ENCODE measurements around the gene ANK2.

The ANK2 gene

DNA sequence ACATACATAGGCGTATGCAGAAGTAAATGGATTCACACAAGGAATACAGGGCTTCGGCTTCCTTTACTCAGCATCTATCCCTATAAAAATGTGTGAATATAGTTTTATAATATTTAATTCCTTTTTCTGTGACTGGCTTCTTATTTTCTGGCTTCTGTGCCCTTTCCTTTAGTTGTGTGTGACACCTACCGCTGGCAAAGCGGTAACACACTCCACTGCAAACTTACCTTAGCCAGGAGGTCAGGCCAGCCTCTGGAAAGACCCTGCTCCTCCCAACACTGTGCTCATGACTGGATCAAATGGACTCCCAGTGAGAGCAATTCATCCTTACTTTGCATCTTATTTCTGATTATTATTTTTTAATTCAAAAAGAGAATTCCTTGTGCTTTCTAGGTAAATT, 244.2 kb downstream of the ANK2 start:
- no peak for DNase-seq

DNA sequence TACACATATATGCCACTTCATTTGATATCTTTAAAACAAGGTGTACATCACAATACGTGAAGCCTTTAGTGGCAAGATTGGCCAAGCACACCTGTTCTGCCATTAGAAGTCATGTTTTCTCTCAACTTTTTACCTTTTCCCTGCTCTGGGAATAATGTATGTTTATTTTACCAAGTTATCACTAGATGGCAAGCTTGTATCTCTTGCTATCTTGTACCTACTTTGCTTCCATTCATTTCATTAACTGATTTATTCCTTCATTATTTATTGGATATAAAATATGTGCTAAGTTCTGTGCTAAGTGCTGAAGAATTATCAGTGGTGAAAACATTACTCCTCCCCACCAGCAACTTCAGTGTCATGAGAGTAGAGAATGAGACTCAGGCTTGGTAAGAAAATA, 245.5 kb downstream of the ANK2 start:
- no peak for DNase-seq

DNA sequence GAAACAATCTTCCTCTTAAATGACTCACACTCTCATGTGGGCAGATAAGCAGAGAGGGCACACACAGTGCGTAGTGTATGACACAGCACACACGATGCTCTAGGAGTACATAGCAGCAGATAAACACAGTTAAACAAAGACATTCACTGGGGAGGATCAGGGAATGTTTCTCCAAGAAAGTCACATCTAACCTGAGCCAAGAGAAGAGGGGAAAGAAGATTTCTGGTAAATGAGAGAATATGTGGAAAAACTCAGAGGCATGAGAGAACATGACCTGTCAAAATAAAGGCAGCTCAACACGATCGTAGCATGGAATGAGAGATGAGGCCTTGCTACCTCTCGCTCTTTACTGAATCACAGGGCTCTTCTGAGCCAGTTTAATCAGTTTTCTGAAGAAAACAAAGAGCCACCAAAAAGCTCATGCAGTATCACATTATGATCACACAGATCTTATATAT, 251.0 kb downstream of the ANK2 start:
- DNase-seq, result no peak

DNA sequence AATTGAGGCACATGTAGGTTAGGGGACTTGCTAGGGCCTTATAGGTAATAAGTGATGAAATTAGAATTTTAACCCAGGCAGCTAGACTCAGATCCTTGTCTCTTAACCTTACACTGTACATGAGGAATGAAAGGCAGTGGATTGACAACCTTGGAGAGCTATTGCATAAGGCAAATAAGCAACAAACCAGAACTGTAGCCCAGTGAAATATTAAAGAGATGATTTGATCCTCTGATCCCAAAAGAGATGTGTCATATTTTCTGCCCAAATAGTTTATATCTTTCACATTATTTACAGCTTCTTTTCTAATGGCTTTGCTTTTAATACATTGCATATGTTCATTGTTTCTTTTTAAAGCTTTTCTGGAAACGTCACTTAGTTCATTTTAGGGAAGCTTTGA, 252.6 kb downstream of the ANK2 start:
- DNase-seq, result no peak

DNA sequence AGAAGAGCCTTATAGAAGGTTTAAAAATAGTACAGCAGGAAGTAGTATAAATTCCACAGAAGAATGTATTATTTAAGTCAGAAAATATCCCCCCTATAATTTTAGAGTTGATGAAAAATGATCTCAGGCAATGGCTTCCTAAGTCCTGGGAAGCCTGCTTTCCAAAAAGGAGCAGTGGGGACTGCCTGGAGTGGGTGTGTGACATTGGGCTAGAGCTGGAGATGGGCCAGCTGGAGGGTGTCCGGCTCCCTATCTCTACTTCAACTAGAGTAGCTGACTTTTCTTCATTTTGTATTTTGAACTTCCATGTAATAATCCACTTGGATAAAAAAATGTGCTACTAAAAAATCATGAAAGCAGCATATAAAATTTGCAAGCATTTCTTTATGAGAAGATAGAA, 253.9 kb downstream of the ANK2 start:
- no peak for DNase-seq

DNA sequence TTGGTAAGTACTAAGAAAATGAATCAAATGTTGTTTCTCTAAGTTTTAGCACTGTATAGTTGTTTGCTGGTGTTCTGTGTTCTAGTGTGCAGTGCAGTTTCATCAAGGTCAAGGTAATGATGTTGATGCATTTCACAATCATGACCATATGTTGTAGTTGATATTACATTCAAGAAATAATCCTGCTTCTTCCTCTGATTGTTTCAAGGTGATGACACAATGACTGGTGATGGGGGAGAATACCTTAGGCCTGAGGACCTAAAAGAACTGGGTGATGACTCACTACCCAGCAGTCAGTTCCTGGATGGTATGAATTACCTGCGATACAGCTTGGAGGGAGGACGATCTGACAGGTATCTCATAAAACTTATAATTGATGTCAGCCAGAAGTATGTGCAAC, 261.6 kb downstream of the ANK2 start:
- no peak for DNase-seq

DNA sequence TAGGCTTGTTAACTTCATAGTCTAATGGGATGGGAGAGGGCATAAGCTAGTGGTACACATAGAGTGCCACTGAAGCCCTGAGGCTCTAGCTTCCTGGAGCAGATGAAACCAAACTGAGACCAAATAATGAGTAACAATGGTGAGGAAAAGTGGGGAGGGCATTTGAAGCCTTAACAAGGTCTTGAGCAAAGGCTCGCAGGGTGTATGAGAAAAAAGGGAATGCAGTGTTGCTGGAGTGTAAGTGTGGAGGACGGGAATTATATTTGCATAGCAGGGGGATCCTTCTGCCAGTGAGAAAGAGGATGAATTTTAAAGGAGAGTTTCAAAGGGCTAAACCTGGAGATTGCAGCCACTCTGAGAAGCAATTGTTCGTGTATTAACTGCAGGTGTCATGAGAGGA, 263.1 kb downstream of the ANK2 start:
- DNase-seq, result no peak

DNA sequence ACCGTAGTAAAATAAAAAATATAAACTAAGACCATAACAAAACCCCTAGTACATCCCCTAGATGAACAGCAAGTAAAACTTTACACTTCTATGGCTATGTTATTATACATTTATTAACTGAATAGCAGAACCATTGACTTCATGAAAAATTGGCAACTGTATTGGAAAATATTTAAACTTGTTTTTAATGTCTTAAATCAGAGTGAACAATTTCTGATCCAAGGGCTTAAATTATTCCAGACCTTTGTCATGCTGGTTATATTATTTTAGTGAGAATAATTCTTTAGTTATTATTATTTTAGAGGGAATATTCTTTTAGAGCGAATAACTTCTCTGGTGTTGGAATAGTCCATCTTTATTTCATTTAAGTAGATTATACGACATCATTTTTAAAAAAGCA, 265.0 kb downstream of the ANK2 start:
- no peak for DNase-seq

DNA sequence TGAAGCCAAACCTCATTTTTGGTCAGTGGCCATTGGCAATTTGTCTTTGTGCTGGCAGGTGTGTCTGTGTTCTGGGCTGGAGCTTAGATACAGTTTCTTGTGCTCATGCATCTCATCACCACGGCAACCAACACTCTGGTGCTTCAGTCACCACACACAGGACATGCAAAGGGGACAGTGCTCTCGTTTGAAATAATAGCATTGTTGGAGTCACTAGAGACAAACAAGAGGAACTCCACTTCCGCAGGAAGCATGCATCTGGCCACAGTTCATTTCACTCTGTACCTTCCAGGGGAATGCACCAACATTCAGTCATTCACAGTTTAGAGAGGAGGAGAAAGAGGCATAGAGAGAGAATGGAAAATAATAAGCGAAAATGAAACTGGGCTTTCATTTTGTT, 267.4 kb downstream of the ANK2 start:
- no peak for DNase-seq

DNA sequence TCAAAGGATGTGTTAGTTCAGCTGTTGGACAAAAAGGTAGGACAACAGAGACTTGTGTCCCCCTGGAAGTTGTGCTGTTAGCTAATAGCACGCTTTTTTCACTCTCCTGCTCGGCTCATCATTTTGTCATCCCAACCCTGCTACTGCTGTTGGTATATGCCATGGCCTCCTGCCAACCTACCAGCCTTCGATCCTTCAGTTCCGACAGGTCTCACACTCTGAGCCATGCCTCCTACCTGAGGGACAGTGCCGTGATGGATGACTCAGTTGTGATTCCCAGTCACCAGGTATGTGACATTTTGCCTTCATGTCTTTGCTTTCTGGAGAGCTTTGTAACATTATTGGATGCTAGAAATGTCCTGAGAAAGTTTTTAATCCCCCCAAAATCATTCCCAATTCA, 268.1 kb downstream of the ANK2 start:
- DNase-seq, result no peak

DNA sequence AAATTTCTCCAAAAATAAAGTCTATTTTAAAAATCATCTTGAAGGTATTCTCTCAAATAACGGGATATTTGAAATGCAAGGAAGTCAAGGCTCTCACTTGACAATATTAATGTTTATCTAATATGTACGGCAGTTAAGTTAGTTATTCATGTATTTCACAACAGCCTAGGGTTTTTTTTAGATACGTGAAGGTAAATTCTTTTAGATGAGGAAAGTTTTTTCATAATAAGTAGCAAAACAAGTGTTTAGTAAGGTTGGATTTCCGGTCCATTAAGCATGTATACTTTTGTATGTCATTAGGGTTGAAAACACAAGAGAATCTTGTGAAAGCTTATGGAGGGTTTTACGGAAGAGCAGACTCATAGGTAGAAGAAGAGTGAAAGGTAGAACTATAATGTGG, 273.3 kb downstream of the ANK2 start:
- DNase-seq, result no peak

DNA sequence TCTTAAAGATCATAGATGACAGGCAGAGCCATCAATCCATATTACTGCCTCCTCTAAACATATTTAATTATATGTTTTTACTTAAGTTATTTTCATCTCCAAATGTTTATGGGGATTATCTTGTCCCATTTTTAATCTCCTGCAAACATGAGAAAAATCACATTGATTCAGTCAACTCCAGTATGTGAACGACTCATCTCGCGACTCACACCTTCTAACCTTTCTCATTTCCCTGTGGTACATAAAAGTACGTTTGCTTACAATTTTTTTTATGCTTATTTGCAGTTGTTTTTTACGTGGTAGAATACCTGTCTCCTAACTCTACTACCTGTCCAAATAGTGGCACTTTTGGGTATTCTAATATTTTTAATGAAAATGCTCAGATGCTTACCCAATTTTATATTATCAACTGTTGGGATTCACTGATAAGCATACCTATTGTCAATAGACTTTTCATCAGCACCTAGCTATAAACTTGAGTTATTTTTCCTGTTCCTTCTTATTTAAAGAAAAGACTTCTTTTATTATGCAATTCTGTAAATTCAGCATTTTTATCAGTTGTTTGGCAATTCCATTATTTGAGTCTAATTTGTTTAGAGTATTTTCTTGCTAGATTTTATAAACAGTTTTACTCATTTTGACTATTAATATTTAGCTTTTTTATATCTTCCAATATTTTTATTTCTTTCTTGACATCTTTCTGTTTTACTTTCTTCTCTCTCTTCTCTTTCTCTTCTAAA, 276.6 kb downstream of the ANK2 start:
- no peak for DNase-seq

DNA sequence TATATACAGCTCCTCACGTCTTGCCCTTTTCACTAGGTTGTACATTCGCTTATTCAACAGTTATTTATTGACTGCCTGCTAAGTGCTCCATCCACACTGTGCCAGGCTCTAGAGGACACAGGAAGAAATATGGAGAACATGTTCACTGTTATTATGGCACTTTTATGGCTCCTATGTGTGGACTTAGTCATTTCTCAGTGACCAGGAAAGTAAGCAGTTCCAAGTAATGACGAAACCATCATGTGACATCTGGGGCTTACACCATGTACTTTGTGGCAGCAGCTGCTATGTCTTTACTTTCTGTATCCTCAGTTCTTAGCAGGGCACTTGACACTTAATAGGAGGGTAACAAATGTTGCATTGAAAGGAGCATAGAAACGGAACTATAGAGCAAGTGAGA, 278.0 kb downstream of the ANK2 start:
- DNase-seq, result no peak

DNA sequence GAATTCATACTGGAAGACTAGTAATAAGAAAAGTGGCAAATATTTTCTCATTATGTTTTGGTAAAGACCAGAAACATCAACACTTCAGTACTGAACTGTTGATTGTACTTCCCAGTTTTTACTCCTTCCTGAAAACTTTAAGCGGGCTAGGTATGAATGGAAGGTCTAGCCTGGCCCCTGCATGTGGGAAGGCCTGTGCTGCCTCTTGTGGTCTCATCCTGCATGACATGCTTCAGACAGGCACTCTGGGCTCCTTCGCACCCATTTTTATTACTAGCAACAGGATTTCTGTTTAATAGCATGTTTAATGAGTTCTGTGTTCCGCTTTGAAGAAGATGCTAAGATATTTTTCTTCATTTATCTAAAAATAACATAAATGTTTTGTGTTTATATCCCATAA, 279.1 kb downstream of the ANK2 start:
- no peak for DNase-seq

DNA sequence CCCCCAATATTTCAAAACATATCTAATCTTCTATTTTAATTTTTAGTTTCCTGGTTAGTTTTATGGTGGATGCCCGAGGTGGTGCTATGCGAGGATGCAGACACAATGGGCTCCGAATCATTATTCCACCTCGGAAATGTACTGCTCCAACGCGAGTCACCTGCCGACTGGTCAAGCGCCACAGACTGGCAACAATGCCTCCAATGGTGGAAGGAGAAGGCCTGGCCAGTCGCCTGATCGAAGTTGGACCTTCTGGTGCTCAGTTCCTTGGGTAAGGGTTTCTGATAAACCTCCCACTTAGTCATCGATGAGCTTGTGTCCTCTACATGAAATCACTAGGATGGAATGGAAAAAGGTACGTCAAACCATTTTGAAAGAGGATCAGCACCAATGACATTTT, 280.7 kb downstream of the ANK2 start:
- no peak for DNase-seq

DNA sequence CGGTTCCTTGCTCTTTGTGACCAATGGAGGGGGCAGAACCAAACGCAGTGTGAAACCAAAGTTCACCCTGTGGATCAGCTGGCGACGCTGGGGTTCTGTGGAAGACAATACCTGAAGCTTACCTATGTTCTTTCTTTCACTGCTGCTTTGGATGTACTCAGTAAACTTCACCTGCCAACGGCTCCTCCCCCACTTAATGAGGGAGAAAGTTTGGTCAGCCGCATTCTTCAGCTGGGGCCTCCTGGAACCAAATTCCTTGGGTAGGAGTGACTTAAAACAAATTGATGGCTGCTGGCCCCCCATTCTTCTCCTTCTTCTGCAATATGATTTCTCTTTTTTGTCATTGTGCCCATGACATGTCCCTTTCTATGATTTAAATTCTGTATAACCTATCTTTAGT, 282.4 kb downstream of the ANK2 start:
- no peak for DNase-seq

DNA sequence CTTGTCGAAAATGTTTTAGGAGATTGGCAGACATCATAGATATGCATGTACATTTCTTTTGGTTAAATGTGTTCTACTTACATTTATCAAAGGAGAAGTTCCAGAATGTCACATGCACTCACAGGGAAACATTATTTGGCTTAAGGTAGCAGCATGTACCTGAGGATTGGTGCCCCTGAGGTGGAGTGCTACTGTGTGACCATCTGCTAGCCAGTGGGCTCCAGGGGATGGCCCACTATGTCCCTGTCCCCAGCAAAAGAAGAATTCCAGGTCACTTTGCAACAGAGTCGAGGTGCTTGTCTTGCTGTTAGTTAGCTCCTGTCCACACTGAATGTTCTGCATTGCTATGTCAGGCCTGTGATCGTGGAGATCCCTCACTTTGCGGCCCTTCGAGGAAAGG, 283.2 kb downstream of the ANK2 start:
- DNase-seq, result no peak

DNA sequence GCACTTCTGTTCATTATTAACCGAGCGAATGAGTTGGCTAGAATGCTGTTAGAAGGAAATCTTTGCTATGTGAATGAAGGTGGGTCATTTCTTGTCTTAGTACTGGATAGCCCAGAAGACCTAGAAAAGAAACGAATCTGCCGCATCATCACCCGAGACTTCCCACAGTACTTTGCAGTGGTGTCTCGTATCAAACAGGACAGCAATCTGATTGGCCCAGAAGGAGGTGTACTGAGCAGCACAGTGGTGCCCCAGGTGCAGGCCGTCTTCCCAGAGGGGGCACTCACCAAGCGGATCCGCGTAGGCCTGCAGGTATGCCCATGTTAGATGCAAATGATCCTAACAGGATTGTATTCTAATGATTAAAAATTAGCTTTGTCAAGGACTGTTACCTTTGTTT, 286.3 kb downstream of the ANK2 start:
- no peak for DNase-seq

DNA sequence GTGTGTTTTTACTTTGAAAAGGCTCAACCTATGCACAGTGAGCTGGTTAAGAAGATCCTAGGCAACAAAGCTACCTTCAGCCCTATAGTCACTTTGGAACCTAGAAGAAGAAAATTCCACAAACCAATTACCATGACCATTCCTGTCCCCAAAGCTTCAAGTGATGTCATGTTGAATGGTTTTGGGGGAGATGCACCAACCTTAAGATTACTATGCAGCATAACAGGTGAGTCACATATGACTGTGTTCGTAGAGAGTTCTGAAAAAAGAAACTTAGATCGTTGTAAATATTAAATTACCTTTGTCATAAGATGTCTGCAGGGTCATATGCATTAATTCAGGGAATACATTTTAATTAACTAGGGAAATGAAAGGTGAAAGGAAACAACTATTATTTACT, 287.1 kb downstream of the ANK2 start:
- no peak for DNase-seq

DNA sequence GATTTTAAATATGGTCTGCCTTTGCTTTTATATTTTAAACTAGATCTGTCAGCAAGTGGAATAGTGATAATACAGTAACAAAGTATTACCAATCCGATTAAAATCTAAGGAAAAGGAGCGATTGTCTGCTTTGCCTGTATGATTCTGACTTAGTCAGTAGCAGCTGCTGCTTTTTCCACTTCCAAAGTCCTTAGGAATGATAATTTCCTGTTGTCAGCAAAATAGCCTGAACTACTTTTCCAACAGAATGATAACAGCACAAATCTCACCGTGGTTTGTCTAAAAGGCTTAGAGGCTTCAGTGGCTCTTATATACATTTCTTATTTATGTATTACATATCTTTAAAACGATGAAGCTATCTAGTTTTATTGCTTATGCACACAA, 290.0 kb downstream of the ANK2 start:
- no peak for DNase-seq

DNA sequence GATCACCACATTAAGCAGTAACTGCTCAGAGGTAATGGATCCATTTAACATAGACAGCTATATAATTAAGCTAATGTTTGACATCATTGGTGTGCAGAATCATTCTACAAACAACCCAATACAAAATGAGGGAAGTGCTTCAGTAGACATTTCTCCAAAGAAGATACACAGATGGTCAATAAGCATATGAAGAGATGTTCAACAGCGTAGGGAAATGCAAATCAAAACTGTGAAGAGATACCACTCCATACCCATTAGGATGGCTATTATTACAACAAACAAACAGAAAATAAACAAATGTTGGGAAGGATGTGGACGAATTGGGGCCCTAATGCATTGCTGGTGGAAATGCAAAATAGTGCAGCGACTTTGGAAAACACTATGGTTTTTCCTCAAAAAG, 294.6 kb downstream of the ANK2 start:
- no peak for DNase-seq

DNA sequence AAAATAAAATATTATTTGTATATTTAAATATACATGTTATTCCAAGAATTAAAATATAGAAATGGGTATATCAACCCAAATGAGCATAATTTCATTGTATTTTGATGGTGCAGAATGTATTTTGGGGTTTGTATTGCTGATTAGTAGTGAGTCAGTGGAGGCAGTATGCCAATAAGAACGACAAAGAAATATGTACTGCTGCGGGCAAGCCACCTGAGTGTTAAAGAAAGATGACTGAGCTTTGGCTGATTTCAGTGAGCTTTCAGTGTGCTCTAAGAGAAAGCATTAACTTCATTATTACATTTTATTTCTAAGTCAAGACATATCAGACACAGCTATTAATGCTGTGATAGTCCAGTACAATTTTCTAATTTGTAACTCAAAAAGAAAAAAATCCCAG, 297.8 kb downstream of the ANK2 start:
- DNase-seq, result no peak

DNA sequence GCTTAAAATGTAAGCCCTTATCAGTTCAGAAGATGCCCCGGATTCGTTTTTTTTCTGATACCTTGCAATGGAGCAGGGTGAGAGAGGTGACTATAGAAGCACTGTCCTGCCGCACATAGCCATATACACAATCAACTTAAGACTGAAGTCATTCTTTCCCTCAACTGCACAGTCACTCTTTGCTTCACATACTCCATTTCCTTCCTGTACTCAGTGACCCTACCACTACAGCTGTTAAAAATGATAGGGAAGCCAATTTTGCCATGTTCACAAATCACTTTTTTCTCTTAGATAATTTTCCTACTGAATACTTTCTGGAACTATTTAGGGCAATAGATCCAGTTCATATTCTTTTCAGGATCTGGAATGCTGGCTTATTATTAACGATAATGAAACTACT, 300.0 kb downstream of the ANK2 start:
- no peak for DNase-seq

DNA sequence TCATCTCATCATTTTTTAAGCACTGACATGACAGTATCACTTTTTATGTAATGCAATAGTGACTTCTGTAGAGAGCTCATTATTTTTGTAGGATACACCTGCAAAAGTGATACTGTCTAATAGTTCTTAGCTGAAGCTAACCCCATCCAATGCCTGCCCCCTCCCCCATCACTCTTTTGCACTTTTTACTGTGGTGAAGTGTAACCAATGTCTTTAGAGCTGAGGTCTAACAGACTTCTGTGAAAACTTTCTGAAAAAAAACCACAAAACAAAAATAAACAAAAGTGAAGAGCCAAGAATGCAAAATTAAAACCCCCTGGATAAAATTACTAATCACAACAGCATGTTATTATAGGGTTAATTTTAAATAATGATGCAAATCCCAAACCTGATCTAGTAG, 301.1 kb downstream of the ANK2 start:
- DNase-seq, result no peak

DNA sequence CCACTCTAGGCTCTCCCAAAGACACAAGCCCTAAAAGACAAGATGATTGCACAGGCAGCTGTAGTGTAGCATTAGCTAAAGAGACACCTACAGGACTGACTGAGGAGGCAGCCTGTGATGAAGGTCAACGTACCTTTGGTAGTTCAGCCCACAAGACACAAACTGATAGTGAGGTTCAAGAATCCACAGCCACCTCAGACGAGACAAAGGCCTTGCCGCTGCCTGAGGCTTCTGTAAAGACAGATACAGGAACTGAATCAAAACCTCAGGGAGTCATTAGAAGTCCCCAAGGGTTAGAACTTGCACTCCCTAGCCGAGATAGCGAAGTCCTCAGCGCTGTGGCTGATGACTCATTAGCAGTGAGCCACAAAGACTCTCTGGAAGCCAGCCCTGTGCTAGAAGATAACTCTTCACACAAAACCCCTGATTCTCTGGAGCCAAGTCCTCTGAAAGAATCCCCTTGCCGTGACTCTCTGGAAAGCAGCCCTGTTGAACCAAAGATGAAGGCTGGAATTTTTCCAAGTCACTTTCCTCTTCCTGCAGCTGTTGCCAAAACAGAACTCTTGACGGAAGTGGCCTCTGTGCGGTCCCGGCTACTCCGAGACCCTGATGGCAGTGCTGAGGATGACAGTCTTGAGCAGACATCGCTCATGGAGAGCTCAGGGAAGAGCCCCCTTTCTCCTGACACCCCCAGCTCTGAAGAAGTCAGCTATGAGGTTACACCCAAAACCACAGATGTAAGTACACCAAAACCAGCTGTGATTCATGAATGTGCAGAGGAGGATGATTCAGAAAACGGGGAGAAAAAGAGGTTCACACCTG, 306.3 kb downstream of the ANK2 start:
- no peak for DNase-seq
